Fibroblast of peridontal ligament (primary cell): ENCODE data around the gene HSPB9.
"Not testable (repeated sequence)": the region's sequence is repeated elsewhere in the genome, so short reads cannot be mapped to it uniquely, and the experiment has no call there.

ENCODE experiments used
- DNase-seq: peaks from one replicate; pipeline ENCODE4 v3.0.0-alpha.2; 2010; ENCODE audit errors: extremely low read depth

The HSPB9 gene

DNA sequence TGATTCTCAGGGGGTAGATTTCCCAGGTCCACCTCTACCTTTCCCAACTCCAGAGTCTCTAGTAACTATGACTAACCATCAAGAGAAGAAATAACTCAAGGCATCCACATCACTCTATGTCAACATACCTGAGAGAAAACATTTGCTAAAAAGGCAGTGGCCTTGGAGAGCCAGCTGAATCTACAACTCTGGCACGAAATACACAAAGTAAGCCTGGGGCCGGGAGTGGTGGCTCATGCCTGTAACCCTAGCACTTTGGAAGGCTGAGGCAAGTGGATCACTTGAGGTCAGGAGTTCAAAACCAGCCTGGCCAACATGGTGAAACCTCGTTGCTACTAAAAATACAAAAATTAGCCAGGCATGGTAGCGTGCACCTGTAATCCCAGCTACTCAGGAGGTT lies 20.5 kb downstream of the HSPB9 start:
- DNase-seq = not testable (repeated sequence)

DNA sequence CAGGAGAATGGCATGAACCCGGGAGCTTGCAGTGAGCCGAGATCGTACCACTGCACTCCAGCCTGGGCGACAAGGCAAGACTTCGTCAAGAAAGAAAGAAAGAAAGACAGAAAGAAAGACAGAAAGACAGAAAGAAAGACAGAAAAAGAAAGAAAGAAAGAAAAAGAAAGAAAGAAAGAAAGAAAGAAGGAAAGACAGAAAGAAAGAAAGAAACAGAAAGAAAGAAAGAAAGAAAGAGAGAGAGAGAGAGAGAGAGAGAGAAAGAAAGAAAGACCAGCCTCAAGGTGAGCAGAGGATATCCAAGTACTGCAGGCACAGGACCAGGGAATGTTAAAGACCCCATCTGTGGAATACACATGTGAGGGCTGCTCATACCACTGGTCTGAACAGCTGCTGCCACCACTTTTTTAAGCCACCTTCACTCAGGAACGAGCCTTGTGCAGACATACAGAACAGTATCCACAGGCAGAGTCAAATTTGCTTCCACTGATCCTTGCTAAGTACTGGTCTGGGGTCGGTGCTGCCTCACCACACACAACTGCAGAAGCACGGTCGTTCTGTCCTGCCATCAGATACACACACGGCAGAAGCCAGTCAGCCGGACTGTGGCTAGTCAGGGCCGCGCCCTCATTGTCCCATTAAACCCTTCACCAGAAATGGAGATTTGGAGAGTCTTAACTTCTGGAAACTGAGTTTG lies 24.5 kb downstream of the HSPB9 start:
- no peak for DNase-seq

DNA sequence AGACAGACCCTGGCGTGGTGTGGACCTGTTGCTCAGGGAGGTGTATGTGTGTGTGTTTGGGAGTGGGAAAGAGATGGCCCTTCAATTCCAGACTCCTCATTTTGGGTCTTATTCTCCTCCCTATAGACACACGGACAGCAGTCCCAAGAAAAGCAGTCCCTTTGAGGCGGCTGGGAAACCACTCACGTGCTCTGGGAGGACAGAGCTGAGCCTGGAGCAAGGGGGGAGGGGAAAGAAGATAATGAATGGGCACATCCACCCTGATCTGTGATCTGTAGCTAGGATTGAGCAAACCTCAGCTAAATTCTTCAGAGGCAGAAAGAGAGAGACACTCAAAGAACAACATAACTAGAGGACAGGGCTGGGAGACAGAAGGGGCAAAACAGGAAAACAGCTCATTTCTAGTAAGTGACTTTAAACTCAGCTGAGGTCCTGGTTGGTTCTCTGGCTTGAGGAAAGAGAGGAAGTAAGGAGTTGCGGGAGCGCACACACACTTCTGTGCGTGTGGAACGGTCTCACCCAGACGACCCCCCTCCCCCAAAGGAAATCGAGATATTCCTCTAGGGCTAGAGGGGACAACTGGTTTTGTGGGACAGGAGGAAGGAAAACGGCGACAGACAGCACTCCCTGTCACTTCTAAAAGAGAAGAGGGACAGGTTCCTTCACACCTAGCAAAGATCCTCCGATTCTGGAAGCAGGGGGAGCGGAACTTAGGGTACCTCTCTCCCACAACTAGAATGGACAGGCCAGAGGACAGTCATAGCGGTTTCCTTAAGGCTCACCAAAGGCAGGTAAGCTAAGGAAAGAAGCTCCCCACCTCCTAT lies 31.5 kb downstream of the HSPB9 start:
- DNase-seq = peak; percentile 25

DNA sequence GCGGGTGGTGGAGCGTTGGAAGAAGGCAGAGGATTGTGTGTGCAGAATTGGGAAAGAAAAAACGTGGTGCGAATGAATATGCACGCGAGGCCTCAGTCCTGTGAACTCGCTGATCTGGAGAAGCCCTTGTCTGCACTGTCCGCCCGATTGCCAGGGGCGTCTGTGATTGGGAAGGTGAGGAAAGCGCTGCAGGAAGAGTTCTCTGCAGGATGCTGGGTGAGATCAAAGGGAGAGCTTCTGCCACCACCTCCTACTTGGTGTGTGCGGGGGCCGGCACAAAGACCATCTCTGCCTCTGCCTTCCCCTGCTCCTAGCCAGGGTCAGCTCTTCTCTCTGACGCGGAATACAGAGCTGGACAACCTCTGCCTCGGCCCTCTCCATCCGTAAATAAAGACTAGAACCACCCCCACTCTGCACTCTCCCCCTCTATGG lies 33.0 kb downstream of the HSPB9 start:
- no peak for DNase-seq

GRCh38 chr17:42159796-42160530 lies 37.4 kb downstream of the HSPB9 start:
- no peak for DNase-seq

DNA sequence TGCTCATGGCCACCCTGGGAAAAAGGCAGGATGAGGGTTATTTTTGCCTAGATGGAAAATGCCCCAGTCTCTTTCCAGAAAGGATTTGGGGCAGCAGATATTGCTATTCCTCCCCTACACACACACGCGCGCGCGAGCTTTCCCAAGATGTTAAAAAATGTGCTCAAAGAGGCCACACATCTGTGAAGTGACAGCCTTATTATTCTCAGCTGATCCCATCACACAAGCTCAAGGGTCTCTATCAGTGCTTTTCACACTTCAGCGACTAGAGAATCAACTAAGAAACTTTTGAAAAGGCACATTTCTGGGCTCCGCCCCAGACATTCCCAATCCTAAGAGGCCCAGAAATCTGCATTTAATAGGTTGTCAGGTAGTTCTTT lies 37.9 kb downstream of the HSPB9 start:
- no peak for DNase-seq

DNA sequence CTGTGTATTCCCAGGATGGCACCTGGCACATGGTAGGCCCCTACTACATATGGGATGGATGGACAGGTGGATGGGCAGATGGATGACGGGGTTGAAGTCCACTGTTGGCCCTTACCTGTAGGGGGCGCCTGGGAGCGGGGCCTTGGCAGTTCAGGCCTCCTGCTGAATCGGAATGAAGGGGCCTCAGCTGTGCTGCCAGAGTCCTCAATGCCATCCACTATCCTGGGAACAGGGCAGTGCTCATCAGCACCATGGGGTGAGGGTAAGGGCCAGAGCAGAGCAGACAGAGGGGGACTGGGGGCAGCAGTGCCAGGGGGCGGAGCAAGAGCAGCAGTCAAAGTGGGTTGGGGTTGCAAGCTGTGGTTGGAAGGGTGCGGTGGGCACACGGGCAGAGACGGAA lies 40.5 kb downstream of the HSPB9 start:
- no peak for DNase-seq

- DNase-seq = no peak
These were observed 41.2 kb downstream of the HSPB9 start for GRCh38 chr17:42163696-42164407.

GRCh38 chr17:42165751-42166150 lies 43.1 kb downstream of the HSPB9 start:
- DNase-seq = no peak

- no peak for DNase-seq
These were observed 43.7 kb downstream of the HSPB9 start for GRCh38 chr17:42166196-42166763.

GRCh38 chr17:42167807-42168206 lies 45.2 kb downstream of the HSPB9 start:
- no peak for DNase-seq

DNA sequence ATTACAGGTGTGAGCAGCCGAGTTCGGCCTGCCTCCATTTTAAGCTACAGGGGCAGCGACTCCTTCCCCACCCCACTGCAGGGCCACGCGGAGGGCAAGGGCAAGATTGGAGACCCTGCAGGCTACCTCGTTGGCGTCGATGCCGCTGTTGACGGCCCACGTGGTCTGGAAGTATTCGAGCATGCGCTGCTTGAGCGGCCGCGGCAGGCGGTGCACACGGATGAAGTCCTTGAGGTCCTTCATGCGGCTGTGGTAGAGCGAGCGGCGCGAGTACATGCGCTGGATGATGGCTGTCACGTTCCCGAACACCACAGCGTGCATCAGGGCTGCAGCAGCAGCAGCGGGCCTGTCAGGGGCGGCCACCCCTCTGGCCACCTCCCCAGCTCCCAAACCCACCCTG lies 46.7 kb downstream of the HSPB9 start:
- no peak for DNase-seq

- DNase-seq = no peak
These were observed 49.2 kb downstream of the HSPB9 start for GRCh38 chr17:42171831-42172230.
